C4-2B (cell line): Measurements from ENCODE around the gene PHLPP2.
A peak's percentile ranks its signal among the peaks of the same experiment; 100 is the strongest.

Experiments
- H3K27ac ChIP-seq: fragments of 450-650 bp; 2 replicates; pipeline ENCODE4 v1.5.1; 2017
- CTCF ChIP-seq: fragments of 450-650 bp; conservative IDR thresholded peaks from 2 replicates; pipeline ENCODE4 v1.5.1; 2017; ENCODE audit warnings: mild to moderate bottlenecking
- ZFX ChIP-seq: fragments of 450-650 bp; IDR thresholded peaks from 2 replicates; pipeline ENCODE4 v1.6.1; 2017

PHLPP2 gene

GRCh38 chr16:71754652-71755051 is 30.2 kb upstream of the PHLPP2 start:
- no peak for TF ChIP-seq CTCF
- TF ChIP-seq ZFX, result no peak
- no peak overlapping the region for H3K27ac ChIP-seq

- no peak overlapping the region for H3K27ac ChIP-seq
- TF ChIP-seq ZFX (no peak), CTCF (no peak)
Observed at GRCh38 chr16:71754108-71754507, 29.6 kb upstream of the PHLPP2 start.

GRCh38 chr16:71748226-71748625 is 23.7 kb upstream of the PHLPP2 start:
- no peak for TF ChIP-seq CTCF
- TF ChIP-seq ZFX, result no peak
- no peak overlapping the region for H3K27ac ChIP-seq

- TF ChIP-seq ZFX, result no peak
- peak; percentile 87 for TF ChIP-seq CTCF
- no peak overlapping the region for H3K27ac ChIP-seq
Observed at GRCh38 chr16:71746442-71747046, 22.0 kb upstream of the PHLPP2 start.

- no peak for TF ChIP-seq ZFX
- no peak for TF ChIP-seq CTCF
- H3K27ac ChIP-seq, result no peak overlapping the region
Observed at GRCh38 chr16:71738855-71739254, 14.4 kb upstream of the PHLPP2 start.

- TF ChIP-seq CTCF, result no peak
Observed at GRCh38 chr16:71737501-71737900, 13.0 kb upstream of the PHLPP2 start.

GRCh38 chr16:71734511-71734910 is 10.0 kb upstream of the PHLPP2 start:
- TF ChIP-seq ZFX (no peak), CTCF (no peak)
- H3K27ac ChIP-seq, result no peak overlapping the region

More at GRCh38 chr16:71737501-71737900, 13.0 kb upstream of the PHLPP2 start:
- no peak overlapping the region for H3K27ac ChIP-seq
